ENCODE measurements around the gene OARD1. TPM values are rescaled to one million over a fixed set of nuclear protein-coding genes. Genes with fewer than 3 reads are reported as not detected.
"Not testable (repeated sequence)": the region's sequence is repeated elsewhere in the genome, so short reads cannot be mapped to it uniquely, and the experiment has no call there.

OARD1 gene, protein sequence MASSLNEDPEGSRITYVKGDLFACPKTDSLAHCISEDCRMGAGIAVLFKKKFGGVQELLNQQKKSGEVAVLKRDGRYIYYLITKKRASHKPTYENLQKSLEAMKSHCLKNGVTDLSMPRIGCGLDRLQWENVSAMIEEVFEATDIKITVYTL
- total RNA-seq, result 6.2 and 9.7 TPM in 2 replicates

DNA sequence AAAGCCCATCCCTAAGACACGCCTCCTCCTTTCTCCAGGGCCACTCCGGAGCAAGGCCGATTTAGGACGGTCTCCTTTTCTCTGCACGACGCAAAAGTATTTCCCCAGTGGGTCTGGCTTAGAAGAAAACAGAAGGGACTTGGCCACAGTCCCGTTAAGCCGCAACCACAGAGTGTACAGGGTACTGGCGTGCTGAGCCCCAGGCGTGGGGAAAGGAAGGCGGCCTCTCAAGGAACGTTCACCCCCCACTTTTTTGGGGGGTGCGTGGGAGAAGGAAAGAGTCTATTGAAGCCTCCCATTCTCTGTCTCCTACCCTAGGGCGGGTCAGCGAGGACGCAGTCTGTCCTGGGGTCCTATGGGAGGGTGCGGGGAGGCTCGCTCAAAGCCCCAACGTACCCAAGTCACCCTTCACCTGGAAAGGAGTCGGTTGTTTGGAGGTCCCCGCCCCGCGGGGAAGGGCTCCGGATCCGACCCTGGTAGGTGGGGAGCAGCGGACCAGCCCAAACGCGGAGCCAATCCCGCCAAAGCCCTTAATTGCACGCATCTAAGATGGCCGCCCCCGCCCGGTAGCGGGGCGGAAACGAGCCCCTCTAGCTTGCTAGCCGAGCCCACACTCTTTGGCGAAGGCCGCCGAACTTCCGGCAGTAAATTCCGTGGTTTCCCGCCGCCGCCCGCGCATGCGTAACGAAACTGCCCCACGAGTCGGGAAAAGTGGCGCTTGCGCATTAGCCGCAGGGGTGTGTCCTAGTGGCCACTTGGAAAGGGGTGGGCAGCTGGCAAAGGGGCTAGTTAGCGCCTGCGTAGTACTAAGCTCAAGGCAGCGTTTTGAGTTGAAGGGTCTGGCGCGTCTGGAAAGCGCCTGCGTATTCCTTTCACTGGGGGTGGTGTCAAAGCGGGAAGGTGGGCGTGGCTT lies at the start of gene OARD1:
Gene OARD1, minus strand, starts transcription at position 434 of the 913 bp plus-strand sequence. CDS start 722 bp downstream, outside the sequence.
- DNase-seq (ENCODE audit: low read depth, low spot score), result peak; percentile 99

DNA sequence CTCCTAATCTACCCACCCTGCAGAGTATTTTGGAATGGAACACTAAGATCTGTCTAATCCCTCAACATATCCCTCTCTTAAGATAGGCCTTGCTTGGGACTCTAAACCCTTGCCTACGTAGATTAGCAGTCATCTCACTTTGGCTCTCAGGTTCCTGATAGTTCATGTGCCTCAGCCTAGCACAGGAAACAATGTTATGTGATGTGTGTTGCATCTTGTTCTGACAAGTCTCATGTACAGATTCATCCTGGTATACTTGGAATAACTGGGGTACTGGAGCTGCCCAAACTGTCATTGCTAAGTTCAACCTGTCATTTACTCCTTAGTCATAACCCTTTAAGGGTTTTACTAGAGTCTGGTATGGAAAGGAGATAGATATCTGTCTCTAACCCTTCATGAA lies 47.9 kb upstream of the OARD1 start:
- no peak for DNase-seq (ENCODE audit: low read depth, low spot score)

DNA sequence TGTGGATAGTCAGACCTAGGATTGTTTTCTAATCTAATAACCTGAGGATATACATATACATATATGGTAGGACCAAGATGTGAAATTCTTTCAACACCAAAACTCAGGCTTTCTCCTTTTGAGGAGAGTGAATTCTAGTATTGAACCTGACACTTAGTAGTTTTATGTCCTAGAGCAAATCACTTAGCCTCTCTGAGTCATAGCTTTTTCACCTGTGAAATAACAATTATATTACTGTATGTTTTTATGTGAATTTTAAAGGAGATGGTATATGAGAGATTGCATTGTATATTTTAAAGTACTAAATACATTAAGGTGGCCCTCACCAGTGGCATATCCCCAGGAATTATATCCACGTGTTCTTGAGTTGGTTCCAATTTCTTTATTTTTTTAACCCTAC lies 47.4 kb upstream of the OARD1 start:
- no peak for DNase-seq (ENCODE audit: low read depth, low spot score)

DNA sequence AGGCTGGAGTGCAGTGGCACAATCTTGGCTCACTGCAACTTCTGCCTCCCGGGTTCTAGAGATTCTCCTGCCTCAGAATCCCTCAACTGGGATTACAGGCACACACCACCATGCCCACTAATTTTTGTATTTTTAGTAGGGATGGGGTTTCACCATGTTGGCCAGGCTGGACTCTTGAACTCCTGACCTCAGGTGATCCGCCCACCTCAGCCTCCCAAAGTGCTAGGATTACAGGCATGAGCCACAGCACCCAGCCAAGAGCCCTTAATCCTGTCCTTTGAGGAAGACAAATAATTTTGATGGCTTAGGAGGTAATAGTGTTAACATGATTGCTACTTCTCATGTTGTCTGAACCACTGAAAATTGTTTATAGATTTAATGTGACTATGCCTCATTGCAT lies 42.9 kb upstream of the OARD1 start:
- not testable (repeated sequence) for DNase-seq (ENCODE audit: low read depth, low spot score)

DNA sequence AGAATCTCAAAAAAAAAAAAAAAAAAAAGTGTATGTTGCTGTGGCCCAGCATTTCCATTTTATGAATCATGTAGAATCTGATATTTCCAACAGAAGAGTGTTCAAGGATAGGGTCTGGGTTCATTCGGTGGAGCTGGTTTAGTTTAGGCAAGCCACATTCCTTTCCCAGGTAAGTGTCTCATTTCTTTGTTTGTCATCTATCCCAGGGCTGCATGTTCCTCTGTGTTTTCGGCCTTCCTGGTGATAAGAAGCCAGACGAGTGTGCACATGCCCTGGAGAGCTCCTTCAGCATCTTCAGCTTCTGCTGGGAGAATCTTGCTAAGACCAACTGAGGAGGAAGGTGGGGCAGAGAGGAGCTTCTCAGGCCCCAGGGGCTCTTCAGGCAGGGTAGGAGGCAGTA lies 38.9 kb upstream of the OARD1 start:
- no peak for DNase-seq (ENCODE audit: low read depth, low spot score)

DNA sequence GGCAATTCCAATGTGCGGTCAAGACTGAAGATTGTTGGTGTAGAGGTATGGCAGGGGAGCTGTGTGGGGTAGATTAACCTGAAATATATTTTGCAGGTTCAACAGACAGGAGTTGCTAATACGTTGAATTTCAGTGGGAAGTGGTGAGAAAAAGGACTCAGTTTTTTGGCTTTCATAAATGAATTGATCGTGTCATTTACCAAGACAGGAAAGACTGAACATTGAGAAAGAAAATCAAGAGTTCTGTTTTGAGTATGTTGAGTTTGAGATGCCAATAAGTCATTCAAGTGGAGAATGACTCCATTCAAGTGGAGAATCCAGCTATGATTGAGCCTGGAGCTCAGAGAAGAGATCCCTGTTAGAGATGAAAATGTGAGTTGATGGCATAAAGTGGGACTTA lies 31.7 kb upstream of the OARD1 start:
- no peak for DNase-seq (ENCODE audit: low read depth, low spot score)

DNA sequence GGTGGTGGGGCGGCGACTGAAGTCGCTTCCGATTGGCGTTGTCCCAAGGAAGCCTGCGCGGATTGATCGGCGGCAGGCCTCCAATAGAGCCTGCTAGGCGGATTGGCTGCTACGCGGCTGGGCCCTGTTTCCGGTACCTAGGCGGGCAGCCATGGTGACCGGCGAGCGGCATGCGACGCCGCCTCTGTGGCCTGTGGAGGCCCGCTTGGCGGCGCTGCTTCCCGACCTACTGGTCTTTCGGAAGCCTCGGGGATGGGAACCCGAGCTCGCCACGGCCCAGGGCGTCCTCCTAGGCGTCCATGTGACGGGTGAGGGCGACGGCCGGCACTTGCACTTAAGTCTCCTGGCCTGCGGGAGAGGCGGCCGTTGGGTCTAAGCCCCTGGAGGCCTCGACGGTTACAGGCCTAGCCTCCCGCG lies 28.7 kb upstream of the OARD1 start:
- DNase-seq (ENCODE audit: low read depth, low spot score), result no peak

DNA sequence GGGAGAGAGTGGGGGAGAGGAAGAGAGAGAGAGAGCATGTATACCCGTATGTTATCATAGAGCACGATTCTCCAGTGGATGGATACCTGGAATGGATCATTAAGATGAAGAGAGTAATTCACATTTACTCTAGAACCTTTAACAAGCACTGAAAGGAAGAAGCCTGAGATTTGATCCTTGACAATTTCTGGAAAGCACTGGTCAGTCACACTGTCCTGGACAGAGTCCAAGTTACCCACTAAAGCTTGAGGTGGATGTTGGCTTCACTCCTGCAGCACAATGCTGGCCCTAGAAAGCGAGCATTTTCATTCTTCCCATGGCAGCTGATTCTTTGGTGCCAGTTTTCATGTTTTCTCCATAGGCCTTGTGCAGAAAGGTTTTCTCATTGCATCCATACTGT lies 26.2 kb upstream of the OARD1 start:
- peak; percentile 22 for DNase-seq (ENCODE audit: low read depth, low spot score)

DNA sequence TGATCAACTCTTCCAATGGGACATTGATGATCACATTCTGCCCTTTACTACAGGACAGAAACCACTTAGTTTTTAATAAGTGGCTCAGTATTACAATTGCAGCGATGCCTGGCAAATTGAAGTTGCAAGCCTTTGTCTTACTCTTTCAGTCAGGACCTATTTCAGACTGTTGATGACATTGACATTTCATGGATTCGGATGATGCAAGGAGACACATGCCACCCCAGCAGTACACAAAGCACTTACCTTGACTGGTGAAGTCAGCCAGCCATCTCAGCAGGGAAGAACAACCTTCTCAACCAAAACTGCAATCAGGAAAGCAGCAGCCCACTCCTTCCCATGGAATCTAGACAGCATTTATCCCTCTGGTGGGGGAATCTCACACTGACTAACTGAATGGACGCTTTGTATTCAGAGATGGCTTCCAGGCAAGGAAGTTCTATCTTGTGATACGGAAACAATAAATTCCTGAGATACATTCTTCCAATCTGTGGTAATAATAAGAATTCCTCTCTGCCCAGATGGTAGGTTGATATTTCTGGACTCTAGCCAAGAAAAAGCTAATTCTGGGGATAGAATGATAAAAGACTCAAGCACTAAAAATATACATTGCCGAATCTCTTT lies 25.4 kb upstream of the OARD1 start:
- peak; percentile 74 for DNase-seq (ENCODE audit: low read depth, low spot score)

DNA sequence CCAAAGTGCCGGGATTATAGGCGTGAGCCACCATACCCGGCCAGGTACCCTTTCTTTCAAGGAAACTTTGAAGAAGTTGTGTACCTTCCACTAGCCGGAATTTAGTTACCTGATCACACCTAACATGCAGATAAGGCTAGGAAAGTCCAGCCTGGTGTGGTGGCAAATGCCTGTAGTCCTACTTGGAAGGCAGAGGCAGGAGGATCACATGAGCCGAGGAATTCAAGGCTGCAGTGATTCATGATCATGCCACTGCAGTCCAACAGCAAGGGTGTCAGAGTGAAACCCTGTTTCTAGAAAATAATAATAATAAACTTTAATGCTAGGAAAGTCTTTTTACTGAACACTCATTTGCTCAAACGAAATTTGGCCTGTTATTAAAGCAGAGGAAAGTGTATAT lies 21.6 kb upstream of the OARD1 start:
- no peak for DNase-seq (ENCODE audit: low read depth, low spot score)

DNA sequence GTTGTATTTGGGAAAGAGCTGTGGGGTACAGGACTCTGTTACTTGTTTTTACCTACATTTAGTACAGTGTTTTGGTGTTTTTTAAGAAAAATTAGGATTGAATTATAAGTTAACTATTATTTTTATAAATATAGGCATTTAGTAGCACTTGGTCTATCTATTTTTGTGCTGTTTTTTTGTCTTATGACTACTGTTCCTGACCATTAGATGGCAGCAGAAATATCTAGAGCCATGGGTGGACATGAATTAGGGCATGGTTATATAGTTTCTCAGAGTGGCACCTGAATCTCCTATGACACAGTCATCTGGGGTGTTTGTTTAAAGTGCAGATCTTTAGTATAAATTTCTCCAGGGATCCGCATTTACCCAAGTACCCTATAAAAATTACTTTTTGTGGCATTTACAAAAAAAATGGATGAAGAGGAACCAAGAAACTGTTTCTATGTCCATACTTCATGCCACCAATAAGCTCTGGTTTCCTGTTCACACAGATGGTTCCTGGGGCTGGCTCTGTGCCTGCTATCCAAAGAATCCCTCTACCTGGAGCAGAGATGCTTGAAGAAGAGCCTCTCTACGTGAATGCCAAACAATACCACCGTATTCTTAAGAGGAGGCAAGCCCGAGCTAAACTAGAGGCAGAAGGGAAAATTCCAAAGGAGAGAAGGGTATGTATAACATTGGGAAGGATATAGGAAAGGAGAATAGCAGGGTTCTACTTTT lies 20.4 kb upstream of the OARD1 start:
- no peak for DNase-seq (ENCODE audit: low read depth, low spot score)

DNA sequence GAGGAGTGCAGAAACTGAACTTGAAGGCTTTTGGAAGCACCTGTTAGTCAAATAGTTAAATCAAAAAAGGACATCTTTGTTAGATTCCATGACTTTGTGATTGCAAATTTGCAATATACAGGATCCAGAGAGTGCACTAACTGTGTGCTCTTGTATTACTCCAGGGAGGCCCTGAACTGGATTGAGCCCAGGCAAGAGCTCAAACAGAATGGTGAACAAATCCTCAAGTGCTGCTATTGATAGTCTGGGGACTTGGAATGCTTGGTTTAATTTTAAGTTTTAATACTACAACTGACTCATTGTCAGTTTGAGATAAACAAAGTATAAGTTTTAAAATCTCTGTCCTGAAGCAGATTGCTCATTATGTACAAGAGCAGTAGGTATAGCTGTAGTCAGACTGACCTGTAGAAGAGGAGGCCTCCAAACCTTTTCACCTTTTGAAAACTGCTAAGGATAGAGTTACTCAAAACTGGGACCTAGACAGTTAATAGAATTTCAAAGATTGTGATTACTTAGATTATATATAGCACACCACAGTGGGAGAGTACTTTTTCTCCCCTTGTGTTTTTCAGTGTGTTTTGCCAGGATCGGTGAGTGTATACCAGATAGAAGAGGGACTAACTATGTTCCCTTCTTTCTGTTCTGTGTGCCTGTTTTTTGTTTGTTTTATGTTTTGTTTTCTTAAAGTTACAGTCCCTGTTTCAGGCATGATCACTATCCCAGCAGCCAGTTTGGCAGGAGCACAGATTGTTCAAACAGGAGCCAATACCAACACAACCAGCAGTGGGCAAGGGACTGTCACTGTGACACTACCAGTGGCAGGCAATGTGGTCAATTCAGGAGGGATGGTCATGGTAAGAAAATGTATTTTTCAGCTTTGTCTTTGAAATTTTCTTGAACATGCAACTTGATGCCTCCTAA lies 18.9 kb upstream of the OARD1 start:
- no peak for DNase-seq (ENCODE audit: low read depth, low spot score)

DNA sequence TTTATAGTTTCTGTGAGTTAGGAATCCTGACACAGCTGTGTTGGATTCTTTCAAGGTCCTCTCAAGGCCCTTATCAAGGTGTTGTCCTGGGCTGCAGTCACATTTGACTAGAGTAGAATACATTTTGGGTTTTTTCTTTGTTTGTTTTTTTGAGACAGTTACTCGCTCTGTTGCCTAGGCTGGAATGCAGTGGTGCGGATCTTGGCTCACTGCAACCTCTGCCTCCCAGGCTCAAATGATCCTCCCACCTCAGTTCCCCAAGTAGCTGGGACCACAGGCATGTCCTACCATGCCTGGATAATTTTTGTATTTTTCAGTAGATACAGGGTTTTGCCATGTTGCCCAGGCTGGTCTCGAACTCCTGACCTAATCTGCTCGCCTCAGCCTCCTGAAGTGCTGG lies 16.3 kb upstream of the OARD1 start:
- DNase-seq (ENCODE audit: low read depth, low spot score), result no peak

DNA sequence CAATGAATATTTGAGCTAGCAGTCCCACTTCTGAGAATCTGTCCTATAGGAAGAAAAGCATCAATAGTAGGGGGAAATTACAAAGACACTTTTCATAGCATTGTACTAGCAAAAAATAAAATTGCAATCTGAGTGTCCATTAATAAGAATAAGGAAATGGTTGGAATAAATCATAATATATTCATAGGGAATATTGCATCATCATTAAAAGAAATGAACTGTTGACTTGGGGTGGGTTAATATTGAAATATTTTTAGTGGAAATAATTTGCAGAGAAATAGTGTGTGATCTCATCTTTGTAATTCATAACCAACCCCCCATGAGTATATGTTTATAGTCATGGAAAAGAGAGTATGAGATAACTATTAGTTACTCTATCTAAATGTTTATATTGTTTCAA lies 13.0 kb upstream of the OARD1 start:
- no peak for DNase-seq (ENCODE audit: low read depth, low spot score)

DNA sequence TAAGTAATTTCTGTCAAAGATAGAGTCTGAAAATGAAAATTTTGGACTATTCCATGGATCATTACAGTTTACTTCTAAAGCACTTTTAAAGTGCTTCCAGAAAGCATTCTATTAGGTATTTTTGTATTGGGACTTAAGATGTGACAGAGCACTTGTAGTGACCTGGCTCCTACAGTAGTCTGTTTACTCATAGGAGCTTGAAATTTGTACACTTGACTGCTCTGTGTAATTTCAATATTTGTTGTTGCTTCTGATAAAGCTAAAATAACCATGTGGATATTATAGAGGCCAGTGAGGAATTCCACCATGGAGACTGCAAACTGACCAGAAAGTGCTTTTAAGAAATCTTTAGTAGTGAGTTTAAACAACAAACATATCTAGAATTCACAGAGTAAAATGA lies 10.9 kb upstream of the OARD1 start:
- DNase-seq (ENCODE audit: low read depth, low spot score), result no peak

DNA sequence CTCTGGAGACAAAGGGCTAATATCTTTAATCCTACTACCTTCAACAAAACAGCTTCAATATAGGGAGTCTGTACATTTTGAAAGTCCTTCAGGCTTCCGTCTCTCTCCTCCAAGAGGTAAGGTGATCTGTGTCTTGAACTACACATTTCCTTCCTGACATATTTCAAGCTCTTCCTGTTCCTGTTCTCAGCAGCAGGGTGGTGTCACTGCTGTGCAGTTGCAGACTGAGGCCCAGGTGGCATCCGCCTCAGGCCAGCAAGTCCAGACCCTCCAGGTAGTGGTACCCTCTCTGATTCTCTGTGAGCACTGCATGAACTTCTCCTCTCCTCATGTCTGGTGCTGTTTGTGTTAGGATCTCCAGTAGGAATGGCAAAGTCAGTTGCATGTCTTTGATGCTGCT lies 8.5 kb upstream of the OARD1 start:
- no peak for DNase-seq (ENCODE audit: low read depth, low spot score)

DNA sequence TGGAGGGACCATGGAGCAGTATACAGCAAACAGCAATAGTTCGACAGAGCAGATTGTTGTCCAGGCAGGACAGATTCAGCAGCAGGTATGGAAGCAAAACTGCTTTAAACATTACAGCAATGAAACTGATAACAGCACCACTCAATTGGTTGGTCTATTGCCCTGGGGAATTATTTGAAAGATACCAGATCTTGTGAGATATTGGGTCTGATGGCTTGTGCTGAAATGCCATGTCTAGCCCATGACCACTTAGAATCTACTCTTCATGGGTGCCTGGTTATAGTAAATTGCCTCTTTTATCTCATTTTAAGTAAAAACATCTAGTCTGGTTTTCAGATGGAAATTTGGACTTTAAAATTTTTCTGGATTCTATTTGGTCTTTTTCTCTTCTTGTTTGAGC lies 6.9 kb upstream of the OARD1 start:
- no peak for DNase-seq (ENCODE audit: low read depth, low spot score)

DNA sequence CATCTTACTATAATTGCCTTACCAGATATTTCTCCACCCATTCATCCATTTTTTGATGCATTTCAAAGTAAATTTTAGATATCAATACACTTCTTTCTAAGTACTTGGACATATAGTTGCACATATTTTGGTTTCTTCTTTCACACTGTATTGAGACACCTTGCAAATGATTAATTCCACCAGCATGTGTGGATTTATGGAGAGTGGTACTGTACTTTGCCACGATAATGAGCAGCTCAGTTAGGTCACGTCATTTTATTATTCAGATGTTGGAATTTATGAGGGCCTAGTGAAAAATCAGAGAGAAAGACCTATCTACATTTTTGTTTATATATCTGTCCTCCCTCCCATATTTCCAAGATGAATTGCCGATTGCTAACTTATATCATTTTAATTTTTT lies 5.9 kb upstream of the OARD1 start:
- DNase-seq (ENCODE audit: low read depth, low spot score), result no peak

DNA sequence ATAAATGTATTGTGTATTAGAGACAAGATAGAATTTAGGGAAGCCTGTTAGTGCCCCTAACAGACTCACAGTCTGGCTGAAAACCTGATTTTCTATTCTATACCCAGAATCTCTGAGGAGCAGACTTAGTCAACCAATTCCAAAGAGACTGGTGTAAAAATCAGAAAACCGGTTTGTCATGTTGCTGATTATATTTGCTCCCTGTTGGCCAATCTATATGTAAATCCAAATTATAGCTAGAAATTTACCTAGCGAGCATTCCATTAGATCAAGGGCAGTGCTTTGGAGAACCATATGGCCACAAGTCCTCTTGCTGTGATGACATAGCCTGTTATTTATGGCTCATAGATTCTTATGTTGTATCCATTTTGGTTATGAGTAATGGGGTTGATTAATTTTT lies 5.4 kb upstream of the OARD1 start:
- DNase-seq (ENCODE audit: low read depth, low spot score), result no peak

DNA sequence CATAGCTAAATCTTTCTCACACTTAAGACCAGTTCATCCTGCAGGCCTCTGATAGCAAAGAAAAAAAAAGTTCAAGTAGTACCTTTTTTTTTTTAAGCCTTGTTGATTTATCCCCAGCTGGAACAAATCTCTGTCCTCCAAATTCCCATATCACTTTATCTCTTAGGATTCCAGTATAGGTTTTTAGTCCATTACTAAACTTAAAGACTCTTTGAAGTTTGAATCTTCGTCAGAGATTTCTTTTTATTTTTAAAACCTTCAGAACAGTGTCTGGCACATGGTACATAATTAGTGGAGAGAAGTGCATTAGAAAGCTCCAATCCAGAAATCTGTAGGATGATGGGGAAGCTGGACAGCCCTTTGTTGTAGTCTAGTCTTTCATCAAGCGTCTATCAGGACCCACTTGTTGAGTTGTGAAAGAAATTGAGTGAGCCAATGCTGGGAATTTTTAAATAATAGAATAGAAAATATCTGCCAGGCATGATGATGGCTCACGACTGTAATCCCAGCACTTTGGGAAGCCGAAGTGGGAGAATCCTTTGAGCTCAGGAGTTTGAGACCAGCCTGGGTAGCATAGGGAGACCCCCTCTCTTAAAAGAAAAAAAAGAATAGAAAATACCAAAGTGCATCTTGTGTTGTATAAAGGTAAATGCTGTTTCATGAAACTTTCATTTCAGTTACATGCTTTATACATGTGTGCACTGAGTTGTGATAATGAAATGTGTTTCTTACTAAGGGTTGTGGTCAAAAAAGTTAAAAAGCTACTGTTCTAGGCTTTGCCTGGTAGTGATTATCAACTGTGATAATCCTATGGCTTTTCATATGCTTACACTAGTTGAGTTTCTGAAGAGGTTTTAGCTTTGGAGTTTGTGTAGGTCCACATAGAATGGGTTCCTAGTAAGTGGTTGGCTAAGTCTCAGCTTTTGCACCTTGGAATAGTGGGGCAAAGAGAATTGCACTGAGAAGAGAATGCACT lies 3.8 kb upstream of the OARD1 start:
- DNase-seq (ENCODE audit: low read depth, low spot score), result no peak

All from pulmonary artery endothelial cell (primary cell).